NCI-H69 (cell line): ENCODE results near the gene CAMTA1.
A peak's percentile ranks its signal among the peaks of the same experiment; 100 is the strongest.

Experiments used
- DNase-seq: peaks from one replicate; lab custom pipeline; 2025; lab: John Stamatoyannopoulos, UW

The CAMTA1 gene

GRCh38 chr1:7287013-7287412 lies 501.8 kb downstream of the CAMTA1 start:
- no peak for DNase-seq

- no peak for DNase-seq
These were observed 503.7 kb downstream of the CAMTA1 start for GRCh38 chr1:7288992-7289391.

DNA sequence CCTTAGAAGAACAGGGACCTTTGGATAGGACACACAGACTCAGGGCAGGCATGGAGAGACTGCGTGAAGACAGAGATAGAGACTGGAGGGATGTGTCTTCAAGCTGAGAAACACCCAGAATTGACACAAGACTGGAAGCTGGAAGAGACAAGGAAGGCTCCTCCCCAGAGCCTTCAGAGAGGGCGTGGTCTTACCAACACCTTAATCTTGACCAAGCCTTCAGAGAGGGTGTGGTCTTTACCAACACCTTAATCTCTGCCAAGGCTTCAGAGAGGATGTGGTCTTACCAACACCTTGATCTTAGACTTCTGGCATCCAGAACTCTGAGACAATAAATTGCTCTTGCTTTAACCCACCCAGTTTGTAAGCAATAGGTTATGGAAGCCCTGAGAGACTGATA lies 504.4 kb downstream of the CAMTA1 start:
- no peak for DNase-seq

GRCh38 chr1:7290971-7291970 lies 506.0 kb downstream of the CAMTA1 start:
- peak; percentile 24 for DNase-seq

- DNase-seq: no peak
These were observed 506.9 kb downstream of the CAMTA1 start for GRCh38 chr1:7292036-7292681.

DNA sequence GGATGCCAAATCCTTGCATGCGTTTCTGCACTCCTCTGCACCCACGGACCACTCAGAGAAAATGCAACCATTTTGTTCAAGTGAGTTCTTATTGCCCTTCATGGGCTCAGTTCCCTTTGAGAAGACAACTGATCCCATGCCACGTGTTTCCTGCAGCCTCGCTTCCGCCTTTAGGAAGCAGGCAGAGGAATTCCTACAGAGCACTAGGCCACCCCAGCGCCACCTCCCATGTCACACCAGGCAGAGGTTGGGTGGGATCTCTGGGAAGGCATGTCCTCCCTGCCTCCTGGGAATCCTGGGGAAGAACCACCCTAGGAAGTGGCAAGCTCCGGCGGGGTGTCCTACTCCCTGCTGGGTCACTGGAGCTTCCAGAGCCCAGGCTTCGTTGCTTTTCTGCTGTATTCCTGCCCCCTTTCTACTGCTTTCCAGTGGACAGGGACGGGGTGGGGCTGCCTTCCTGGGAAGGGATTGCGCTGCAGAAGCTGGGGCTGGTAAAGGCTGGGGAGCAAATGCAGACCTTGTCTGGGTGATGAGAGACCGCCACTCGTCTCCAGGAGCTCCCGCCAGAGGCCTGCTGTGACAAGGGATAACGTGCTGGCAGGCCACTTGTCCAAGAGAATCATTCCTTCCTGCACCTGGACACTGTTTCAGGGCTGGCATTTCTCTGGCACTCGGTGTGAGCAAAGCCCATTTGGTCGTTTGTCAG lies 507.6 kb downstream of the CAMTA1 start:
- no peak for DNase-seq

- DNase-seq: no peak
These were observed 508.7 kb downstream of the CAMTA1 start for GRCh38 chr1:7293702-7294629.

DNA sequence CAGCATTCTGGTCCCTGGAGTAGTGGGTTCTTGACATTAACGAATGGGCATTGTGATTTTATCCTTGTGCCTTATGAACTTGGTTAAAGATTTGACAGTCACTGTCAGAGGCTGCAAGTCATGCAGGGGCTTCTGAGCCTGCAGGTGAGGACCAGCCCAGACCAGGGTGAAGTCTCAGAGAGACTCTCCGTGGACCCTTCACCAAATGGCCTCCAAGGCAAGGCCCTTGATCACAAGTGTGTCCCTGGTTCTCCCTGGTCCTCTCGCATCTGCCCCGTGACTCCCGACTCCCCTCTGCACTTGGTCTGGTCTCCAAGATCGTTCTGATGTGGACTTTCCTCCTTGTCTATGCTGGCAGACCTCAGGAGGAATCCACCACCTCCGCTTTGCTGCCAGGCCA lies 509.4 kb downstream of the CAMTA1 start:
- no peak for DNase-seq

- no peak for DNase-seq
These were observed 510.7 kb downstream of the CAMTA1 start for GRCh38 chr1:7295946-7296345.

- DNase-seq: no peak
These were observed 511.7 kb downstream of the CAMTA1 start for GRCh38 chr1:7296968-7297367.

DNA sequence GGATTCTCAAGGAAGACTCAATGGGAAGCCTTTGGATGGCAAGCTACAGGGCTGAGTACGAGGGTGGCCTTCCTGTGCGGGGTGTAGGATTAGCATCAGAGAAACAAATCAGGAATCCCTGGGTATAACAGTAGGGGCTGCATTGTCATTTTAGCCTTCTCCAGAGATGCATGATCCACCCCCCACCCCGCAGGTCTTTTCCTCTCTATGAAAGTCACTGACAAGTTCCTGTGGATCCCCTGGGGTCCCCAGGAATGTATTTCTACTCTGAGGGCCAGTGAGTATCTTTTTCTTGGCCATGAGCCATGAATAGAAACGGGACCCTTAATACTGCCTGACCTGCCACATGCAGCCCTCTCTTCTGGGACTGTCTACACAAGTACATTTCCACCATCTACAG lies 512.9 kb downstream of the CAMTA1 start:
- DNase-seq: no peak

DNA sequence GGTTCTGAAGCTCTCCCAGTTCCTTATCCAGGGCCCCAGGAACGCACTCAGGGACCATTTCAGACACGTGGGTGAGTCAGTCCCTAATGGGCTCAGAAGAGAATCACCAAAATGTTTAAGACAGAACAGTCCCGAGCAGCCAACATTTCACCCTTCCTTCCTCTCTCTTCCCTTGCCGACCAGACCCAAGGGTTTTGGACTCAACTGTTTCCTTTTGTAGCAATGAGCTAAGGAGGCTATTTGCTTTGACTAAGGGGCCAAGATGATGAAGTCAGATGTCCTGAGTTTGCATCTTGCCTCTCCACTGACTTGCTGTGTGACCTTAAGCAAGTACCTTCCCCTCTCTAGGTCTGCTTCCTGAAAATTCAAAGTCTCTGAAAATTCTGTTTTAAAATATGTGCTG lies 513.5 kb downstream of the CAMTA1 start:
- no peak for DNase-seq

DNA sequence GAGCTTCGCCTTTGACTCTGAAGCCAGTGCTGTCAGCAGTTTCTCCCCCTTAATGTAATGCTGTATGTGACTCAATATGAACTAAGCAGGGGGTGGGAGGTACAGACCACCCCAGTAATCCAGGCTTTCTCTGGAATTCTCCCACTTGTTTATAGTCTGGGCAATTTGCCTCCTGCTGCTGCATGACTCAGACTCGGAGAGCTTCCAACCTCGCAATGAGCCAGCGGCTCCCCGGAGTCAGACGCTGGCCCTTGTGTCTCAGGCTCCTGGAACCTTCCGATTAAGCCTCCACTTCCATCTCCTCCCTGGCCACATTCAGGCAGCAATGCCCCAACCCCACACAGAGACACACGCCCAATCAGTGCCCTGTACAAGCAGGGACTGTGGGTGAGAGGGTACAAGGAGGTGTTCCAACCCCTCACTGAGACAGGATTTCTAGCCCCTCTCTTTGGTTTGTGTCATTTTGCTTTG lies 514.1 kb downstream of the CAMTA1 start:
- peak; percentile 78 for DNase-seq

DNA sequence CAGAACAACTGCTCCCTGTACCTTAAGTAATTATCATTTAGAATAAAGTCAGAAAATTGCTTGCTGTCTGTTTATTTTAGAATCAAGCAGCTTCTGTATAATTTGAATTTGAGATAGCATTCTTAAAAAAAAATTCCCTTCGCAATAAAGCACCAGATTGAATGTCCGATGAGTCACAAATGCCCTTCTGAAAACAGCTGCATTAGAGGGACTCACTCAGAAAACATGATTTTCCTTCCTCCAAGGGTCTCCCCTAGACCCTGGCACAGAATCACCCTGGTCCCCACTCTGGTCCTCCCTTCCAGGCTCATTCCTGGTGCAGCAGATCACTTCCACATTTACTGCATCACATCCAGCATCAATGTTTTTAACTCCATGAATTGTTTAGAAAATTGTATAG lies 514.7 kb downstream of the CAMTA1 start:
- DNase-seq: peak; percentile 26

DNA sequence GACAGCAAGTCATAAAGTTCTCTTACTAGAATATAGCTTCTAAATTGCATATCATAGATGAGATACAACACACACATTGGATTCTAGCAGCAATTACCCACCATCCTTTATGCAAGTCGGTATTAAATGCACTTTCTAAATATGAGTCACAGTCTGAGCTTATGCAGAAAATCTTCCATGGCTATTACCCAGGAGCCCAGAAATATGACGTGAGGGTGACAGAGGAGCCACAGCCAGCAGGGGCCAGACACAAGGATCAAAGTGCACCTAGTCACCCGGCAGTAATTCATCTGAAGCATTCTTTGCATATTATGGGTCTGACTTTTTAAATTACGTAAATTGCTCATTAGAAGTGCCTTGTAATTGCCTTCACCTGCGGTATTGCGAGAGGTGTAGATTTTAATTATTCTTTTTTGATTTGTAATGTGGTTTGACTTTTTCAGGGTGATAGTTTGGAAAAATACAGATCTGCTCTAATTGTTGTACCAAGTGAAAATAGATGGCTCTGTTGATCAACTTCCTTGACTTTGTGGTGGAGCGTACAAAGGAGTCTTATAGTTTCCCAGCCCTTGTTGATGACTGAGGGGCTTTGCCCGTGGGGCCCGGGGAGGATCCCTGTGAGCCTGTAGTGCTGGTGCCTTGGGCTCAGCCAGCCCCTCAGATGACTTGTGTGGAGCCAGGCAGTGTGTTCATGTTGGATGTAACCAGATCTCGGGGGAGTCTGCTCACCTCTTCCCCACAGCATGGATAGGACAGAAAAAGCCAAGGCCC lies 515.8 kb downstream of the CAMTA1 start:
- peak; percentile 38 for DNase-seq

DNA sequence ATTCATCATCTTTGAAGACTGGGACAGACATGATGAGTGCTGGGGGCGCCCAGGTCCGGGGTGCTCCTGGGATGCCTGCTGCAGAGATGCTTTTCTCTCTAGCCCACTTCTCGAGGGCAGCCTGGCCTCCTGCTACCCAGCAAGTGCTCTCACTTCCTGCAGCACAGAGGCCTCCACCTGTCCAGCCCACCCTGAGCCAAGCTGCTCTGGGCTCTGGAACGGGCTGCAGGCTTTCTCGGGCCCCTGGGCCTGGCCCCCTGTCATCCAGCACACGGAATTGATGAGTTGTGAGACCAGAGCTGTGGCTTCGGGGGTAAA lies 516.4 kb downstream of the CAMTA1 start:
- DNase-seq: no peak

DNA sequence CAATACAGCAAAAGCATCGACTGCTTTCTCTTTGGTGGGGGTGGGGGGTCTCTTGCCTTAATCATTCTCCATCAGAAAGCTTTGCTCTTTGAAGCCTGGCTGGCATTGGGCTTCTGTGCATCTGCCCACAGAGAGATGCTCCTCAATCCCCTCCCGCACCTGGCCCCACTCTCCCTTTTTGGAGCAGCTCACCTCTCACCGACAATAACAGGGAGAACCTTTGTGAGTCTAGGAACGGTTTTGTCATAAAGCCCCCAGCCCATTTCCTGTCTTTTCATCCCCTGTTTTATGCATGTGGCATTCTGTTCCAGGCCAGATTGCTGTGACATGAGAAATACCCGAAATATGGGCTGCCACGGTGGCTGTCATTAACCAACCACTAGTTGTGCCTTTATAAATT lies 516.9 kb downstream of the CAMTA1 start:
- peak; percentile 9 for DNase-seq

GRCh38 chr1:7302873-7303272 lies 517.6 kb downstream of the CAMTA1 start:
- DNase-seq: peak; percentile 12

- DNase-seq: peak; percentile 7
These were observed 518.5 kb downstream of the CAMTA1 start for GRCh38 chr1:7303554-7304317.

DNA sequence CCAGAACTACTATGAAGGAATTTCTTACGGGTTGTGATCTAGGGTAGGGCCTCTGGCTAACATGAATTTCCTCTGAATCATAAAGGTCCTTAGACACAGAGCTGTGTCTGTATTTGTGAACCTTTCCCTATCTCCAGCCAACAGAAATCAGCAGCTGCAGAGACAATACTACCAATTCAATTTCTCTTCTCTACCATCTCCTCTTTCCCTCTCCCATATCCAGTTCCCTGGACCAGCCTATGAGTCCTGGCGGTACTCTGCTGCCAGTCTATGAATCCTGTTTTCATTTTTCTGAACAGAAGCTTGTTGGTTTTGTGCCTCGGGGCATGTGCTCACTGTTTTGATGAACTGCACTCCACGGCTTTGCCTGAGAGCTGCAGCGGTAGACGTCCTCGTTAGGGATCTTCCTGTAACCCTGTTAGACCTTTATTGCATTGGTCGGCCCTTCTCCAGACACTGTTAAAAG lies 527.9 kb downstream of the CAMTA1 start:
- peak; percentile 58 for DNase-seq
